Activated CD4-positive, alpha-beta T cell treated with anti-CD3 and anti-CD28 coated beads, Interleukin-2, amount 50 U/mL, for 1 hour (primary cell): Measurements from ENCODE around the gene UBE2D2.

Experiments used
- DNase-seq: peaks from one replicate; pipeline ENCODE4 v3.0.0-alpha.2; 2020

The UBE2D2 gene

GRCh38 chr5:139663207-139664085, 102.3 kb downstream of the UBE2D2 start:
- DNase-seq = no peak

GRCh38 chr5:139664086-139664693, 103.1 kb downstream of the UBE2D2 start:
- no peak for DNase-seq

- no peak for DNase-seq
Measured at GRCh38 chr5:139664727-139665351, 103.7 kb downstream of the UBE2D2 start.

GRCh38 chr5:139665626-139666025, 104.5 kb downstream of the UBE2D2 start:
- DNase-seq = no peak

- no peak for DNase-seq
Measured at GRCh38 chr5:139666551-139666950, 105.4 kb downstream of the UBE2D2 start.

GRCh38 chr5:139667001-139667729, 106.0 kb downstream of the UBE2D2 start:
- no peak for DNase-seq

GRCh38 chr5:139667730-139668063, 106.6 kb downstream of the UBE2D2 start:
- DNase-seq = no peak

- no peak for DNase-seq
Measured at GRCh38 chr5:139668064-139668880, 107.1 kb downstream of the UBE2D2 start.

GRCh38 chr5:139668924-139669661, 108.0 kb downstream of the UBE2D2 start:
- no peak for DNase-seq

- no peak for DNase-seq
Measured at GRCh38 chr5:139669662-139670368, 108.7 kb downstream of the UBE2D2 start.

- no peak for DNase-seq
Measured at GRCh38 chr5:139670369-139671095, 109.4 kb downstream of the UBE2D2 start.

GRCh38 chr5:139671096-139671841, 110.1 kb downstream of the UBE2D2 start:
- no peak for DNase-seq

- DNase-seq = no peak
Measured at GRCh38 chr5:139675213-139675612, 114.1 kb downstream of the UBE2D2 start.

- no peak for DNase-seq
Measured at GRCh38 chr5:139675825-139676224, 114.7 kb downstream of the UBE2D2 start.

GRCh38 chr5:139676406-139676805, 115.3 kb downstream of the UBE2D2 start:
- no peak for DNase-seq

- no peak for DNase-seq
Measured at GRCh38 chr5:139676951-139677735, 116.0 kb downstream of the UBE2D2 start.
